Measurements from ENCODE around the gene UBE2I. TPM values are rescaled to one million over a fixed set of nuclear protein-coding genes. Genes with fewer than 3 reads are reported as not detected.
"Not testable (repeated sequence)": the region's sequence is repeated elsewhere in the genome, so short reads cannot be mapped to it uniquely, and the experiment has no call there.

The UBE2I gene
- polyA plus RNA-seq, 10 donors = 89.9 to 116 (median 99.7) TPM

GRCh38 chr16:1290860-1291575 is 18.4 kb upstream of the UBE2I start:
- no peak for DNase-seq

GRCh38 chr16:1291576-1291974 is 17.9 kb upstream of the UBE2I start:
- no peak for DNase-seq

GRCh38 chr16:1292208-1292607 is 17.2 kb upstream of the UBE2I start:
- not testable (repeated sequence) for DNase-seq

- not testable (repeated sequence) for DNase-seq
Measured at GRCh38 chr16:1292808-1293207, 16.6 kb upstream of the UBE2I start.

- DNase-seq = no peak
Measured at GRCh38 chr16:1293921-1294656, 15.3 kb upstream of the UBE2I start.

- DNase-seq = no peak
Measured at GRCh38 chr16:1295465-1295864, 14.0 kb upstream of the UBE2I start.

- DNase-seq = not testable (repeated sequence)
Measured at GRCh38 chr16:1296688-1297017, 12.8 kb upstream of the UBE2I start.

GRCh38 chr16:1297018-1297696 is 12.3 kb upstream of the UBE2I start:
- no peak for DNase-seq

- DNase-seq = no peak
Measured at GRCh38 chr16:1298406-1298805, 11.0 kb upstream of the UBE2I start.

GRCh38 chr16:1299012-1299867 is 10.2 kb upstream of the UBE2I start:
- no peak for DNase-seq

- DNase-seq = no peak
Measured at GRCh38 chr16:1299868-1300203, 9.6 kb upstream of the UBE2I start.

- peak in 1 of 3 donors; percentile 59 for DNase-seq
Measured at GRCh38 chr16:1300664-1301476, 8.6 kb upstream of the UBE2I start.

- DNase-seq = no peak
Measured at GRCh38 chr16:1301562-1301961, 7.9 kb upstream of the UBE2I start.

- no peak for DNase-seq
Measured at GRCh38 chr16:1305823-1306222, 3.6 kb upstream of the UBE2I start.

GRCh38 chr16:1306334-1306733 is 3.1 kb upstream of the UBE2I start:
- DNase-seq = no peak

GRCh38 chr16:1308036-1308976 is 1.1 kb upstream of the UBE2I start:
- no peak for DNase-seq

- DNase-seq = peak in 2 of 3 donors; percentile 29 to 56
Measured at GRCh38 chr16:1309888-1310831, 724 bp downstream of the UBE2I start.

GRCh38 chr16:1310832-1311200 is 1.4 kb downstream of the UBE2I start:
- DNase-seq = no peak

GRCh38 chr16:1311212-1311737 is 1.8 kb downstream of the UBE2I start:
- DNase-seq = no peak
